Stomach (tissue), 4 donors: ENCODE results near the gene TP63.

Source experiments
- POLR2AphosphoS5 ChIP-seq, 3 donors: sonication (generic); formaldehyde crosslinking; IDR thresholded peaks; one replicate each; pipeline ENCODE4 v1.6.1; 2016; ENCODE audit warnings: antibody characterized with exemption in 3 of 3
- TF ChIP-seq, protein P1 (sequence below), 7 experiments: fragments of 450-650 bp in 4 of 7; fragments of 200-600 bp in 3 of 7; sonication (generic) in 3 of 7; IDR thresholded peaks; one replicate each; pipeline ENCODE4 v1.5.1; 2016 to 2019; ENCODE audit warnings: antibody characterized with exemption in 7 of 7, control low read depth in 2 of 7, mild to moderate bottlenecking in 1 of 7

DNA sequence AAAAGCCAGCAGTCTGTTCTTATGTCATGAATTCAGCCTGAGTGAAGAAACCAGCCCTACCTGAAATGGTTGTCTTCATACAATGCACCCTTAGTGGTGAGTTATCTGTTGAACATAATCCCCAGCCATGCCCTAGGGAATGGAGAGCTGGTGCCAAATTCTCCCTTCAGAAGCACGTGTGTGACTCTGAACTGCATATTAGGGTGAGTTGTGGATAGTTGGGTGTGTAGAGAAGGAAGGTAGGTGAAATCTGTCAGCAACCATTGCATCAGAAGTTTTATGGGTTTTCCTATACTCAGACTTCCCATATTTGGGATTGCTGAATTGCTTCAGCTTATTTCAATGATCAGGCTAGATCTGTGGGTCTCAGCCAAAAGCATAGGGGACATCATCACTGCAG is 46.5 kb upstream of the TP63 start:
- TF ChIP-seq, protein P1, sequence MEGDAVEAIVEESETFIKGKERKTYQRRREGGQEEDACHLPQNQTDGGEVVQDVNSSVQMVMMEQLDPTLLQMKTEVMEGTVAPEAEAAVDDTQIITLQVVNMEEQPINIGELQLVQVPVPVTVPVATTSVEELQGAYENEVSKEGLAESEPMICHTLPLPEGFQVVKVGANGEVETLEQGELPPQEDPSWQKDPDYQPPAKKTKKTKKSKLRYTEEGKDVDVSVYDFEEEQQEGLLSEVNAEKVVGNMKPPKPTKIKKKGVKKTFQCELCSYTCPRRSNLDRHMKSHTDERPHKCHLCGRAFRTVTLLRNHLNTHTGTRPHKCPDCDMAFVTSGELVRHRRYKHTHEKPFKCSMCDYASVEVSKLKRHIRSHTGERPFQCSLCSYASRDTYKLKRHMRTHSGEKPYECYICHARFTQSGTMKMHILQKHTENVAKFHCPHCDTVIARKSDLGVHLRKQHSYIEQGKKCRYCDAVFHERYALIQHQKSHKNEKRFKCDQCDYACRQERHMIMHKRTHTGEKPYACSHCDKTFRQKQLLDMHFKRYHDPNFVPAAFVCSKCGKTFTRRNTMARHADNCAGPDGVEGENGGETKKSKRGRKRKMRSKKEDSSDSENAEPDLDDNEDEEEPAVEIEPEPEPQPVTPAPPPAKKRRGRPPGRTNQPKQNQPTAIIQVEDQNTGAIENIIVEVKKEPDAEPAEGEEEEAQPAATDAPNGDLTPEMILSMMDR (IDR thresholded peaks at IDR 0.05), result no peak
- no peak for TF ChIP-seq POLR2AphosphoS5 (IDR thresholded peaks at IDR 0.05)
